ENCODE results near the gene DENND1A.
"Not testable (repeated sequence)": the region's sequence is repeated elsewhere in the genome, so short reads cannot be mapped to it uniquely, and the experiment has no call there.

The DENND1A gene

GRCh38 chr9:123946101-123946821 lies 16.3 kb upstream of the DENND1A start:
- no peak for DNase-seq (ENCODE audit: low spot score)

- no peak for DNase-seq (ENCODE audit: low spot score)
Measured at GRCh38 chr9:123945532-123945931, 15.6 kb upstream of the DENND1A start.

DNA sequence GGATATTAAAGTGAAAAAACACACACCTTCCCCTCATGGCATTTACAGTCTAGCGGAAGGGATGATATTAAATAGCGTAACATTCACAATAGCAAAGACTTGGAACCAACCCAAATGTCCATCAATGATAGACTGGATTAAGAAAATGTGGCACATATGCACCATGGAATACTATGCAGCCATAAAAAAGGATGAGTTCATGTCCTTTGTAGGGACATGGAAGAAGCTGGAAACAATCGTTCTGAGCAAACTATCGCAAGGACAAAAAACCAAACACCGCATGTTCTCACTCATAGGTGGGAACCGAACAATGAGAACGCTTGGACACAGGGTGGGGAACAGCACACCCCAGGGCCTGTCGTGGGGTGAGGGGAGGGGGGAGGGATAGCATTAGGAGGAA lies 14.5 kb upstream of the DENND1A start:
- DNase-seq (ENCODE audit: low spot score), result not testable (repeated sequence)

DNA sequence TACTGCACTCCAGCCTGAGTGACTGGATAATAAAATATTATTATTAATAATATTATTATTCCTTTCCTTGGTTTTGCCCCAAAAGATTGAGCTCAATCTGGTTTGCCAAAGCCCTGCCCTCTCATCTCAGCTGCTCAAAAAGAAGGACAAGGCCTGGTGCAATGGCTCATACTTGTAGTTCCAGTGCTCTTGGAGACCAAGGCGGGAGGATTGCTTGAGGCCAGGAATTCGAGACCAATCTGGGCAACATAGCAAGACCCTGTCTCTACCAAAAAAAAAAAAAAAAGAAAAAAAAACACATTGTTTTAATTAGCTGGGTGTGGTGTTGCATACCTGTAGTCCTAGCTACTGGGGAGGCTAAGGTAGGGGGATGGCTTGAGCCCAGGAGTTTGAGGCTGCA lies 13.7 kb upstream of the DENND1A start:
- DNase-seq (ENCODE audit: low spot score), result no peak

GRCh38 chr9:123942542-123942941 lies 12.6 kb upstream of the DENND1A start:
- DNase-seq (ENCODE audit: low spot score), result no peak

- DNase-seq (ENCODE audit: low spot score), result no peak
Measured at GRCh38 chr9:123941524-123942070, 11.7 kb upstream of the DENND1A start.

GRCh38 chr9:123940721-123941523 lies 11.0 kb upstream of the DENND1A start:
- DNase-seq (ENCODE audit: low spot score), result no peak

- DNase-seq (ENCODE audit: low spot score), result no peak
Measured at GRCh38 chr9:123938401-123938800, 8.5 kb upstream of the DENND1A start.

DNA sequence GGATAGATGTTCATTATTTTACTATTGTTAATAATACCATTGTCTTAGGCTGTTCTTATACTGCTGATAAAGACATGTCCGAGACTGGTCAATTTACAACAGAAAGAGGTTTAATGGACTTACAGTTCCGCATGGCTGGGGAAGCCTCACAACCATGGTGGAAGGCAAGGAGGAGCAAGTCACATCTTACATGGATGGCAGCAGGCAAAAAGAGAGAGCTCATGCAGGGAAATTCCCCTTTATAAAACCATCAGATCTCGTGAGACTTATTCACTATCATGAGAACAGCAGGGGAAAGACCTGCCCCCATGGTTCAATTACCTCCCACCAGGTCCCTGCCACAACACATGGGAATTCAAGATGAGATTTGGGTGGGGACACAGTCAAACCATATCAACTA lies 6.6 kb upstream of the DENND1A start:
- DNase-seq (ENCODE audit: low spot score), result not testable (repeated sequence)

GRCh38 chr9:123933440-123934212 lies 3.7 kb upstream of the DENND1A start:
- DNase-seq (ENCODE audit: low spot score), result peak; percentile 83

GRCh38 chr9:123929177-123929869 lies 603 bp downstream of the DENND1A start:
- peak; percentile 46 for DNase-seq (ENCODE audit: low spot score)

DNA sequence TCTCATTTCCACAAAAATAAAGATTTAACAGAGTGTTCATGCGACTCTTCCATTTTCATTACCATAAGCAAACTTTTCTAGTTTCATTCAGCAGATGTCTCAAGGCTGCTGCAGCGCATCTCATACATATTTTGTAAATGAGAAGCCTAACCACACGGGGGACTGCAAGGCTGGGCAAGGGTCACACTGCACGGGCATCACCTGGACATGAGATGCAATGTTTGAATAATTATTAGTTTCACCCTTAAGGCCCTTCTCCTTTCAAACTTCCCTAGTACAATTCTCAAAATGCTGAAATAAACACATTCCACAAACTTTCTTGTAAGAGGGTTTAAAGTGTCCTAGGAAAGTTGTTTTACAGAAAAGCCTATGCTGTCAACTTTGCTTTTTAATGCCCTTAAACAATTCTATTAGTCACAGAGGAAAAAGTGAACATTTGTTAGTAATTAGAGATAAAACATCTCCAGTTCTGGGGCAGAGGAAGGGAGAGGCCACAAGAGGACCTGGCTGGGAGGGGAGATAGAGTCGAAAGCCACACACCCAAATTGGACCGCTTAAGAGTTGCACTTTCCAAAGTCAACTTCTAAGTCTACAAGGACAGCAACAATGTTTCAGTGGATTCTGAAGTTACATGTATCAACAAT lies 1.3 kb downstream of the DENND1A start:
- peak; percentile 59 for DNase-seq (ENCODE audit: low spot score)

DNA sequence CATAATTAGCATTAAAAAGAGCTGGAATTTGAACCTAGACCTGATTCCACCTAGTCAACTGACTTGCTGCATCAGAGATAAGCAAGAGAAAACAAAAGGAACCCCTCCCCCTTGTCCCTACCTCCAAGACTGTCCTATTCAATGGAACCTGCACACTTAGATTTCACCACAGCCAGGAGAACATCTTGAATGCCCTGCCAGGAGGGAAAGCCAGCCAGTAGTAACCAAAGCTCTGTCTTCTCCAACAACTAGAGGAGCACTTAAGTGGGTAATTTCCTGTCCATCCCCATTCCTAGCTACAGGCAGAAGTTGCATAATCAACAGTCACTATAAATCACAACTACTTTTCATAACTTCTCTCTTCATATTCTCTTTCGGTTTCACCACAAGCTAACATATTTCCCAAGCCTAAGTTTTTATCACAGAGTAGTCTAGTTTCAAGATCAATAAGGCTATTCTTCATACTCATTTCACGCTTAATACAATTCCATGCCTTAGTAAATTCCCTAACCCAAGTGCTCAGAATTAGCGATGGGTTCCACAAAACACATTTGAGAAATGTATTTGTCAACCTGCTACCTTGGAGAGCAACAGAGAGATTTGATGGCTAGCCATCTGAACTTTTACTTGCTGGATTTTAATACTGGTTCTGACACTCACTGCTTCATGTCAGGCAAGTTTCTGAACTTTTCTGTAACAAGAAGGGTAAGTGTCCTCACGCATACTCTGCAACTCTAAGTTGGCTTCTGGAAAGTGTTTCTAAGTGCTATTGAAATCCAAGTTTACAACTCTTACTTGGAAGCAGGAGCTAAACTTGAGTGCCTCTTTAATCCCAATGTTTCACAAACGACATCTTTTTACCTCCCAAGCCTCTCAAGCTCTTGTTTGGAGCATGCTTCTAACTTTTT lies 2.0 kb downstream of the DENND1A start:
- peak; percentile 27 for DNase-seq (ENCODE audit: low spot score)

GRCh38 chr9:123926941-123927340 lies 3.0 kb downstream of the DENND1A start:
- DNase-seq (ENCODE audit: low spot score), result no peak

DNA sequence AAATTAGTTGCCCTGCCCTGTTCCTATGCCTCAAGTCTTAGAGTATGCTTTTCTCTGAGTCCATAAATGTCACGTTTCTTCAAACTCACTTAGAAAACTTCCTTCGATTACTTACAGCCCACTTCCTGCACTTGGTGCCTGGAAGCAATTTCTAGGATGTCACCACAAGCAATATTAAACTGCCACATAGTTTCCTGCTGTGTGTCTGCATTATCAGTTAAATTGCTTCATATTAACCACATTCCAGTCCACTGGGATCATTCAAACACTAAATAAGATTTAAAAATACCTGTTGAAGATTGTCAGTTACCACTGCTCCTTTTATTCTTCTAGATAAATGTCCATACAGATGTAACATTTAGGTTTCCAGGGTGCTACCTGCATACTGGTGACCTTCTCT lies 4.1 kb downstream of the DENND1A start:
- no peak for DNase-seq (ENCODE audit: low spot score)

- no peak for DNase-seq (ENCODE audit: low spot score)
Measured at GRCh38 chr9:123925161-123925560, 4.8 kb downstream of the DENND1A start.

DNA sequence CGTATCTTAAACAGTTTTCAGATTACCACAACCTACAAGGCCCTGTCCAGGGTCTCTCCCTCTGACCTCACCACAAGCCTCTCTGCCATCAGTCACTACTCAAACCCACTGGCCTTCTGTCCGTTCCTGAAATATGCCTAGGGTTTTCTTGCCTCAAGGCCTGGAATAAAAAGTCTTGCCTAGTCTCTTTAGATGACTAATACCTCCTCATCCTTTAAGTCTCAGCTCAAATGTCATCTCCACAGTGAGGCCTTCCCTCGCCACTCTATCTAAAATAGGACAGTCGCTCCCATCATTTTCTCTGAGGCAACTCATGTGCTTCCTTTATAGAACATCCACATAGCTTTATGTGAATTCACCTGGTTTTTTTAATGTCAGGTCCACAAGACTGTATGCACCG lies 5.2 kb downstream of the DENND1A start:
- DNase-seq (ENCODE audit: low spot score), result no peak

DNA sequence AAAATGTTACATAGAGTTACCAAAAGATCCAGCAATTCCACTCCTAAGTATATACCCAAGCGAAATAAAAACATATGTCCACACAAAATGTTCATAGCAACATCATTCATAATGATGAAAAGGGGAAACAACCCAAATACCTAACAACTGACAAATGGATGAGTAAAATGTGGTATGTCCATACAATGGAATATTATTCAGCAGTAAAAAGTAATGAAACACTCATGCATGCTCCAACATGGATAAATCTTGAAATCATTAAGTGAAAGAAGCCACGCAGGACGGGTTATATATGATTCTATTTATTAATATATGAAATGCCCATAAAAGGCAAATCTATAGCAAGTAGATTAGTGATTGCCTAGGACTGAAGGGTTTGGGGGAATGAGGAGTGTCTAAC lies 6.0 kb downstream of the DENND1A start:
- no peak for DNase-seq (ENCODE audit: low spot score)

DNA sequence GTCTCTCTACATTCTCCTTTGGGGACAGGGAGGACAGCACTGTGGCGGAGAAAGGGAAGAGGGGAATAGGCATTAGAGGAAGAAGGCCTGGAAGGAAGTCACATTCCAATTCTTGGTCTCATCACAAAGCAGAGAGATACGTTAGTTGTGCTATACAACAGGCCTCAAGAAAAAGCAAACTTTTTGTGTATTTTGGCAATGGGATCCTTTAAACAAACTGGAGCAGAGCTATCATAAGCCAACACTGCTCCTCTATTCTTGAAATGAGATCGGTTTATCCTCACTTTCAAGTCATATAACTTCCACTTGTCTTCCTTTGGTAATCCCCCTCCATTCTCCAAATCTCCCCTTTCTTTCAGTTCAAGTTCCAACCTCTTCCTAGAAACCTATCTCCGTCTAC lies 6.5 kb downstream of the DENND1A start:
- no peak for DNase-seq (ENCODE audit: low spot score)

DNA sequence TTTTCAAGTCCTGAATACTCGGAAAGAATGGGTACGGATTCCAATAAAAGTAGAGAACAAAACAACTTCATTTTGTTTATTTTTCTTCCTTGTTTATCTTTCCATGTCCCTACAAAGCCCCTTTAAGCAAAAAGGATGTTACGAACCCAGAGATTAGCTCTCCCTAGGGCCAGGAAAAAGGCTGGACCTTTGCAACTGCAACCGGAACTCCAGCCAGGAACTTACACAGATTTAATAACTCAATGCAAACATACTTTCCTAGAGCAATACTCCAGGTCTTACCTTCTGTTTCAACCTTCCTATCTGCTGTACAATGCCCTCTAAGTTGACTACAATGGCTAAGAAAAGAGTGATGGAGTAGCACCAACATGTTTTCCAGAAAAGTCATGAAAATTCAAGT lies 7.0 kb downstream of the DENND1A start:
- no peak for DNase-seq (ENCODE audit: low spot score)
